Testis (tissue), 3 donors: ENCODE results near the gene MAGEB6B. TPM values are rescaled to one million over a fixed set of nuclear protein-coding genes. Genes with fewer than 3 reads are reported as not detected.

Source experiments
- DNase-seq: peaks from one replicate; pipeline ENCODE4 v3.0.0-alpha.2; 2019
- H3K27ac ChIP-seq, 2 donors: fragments of 200-600 bp; sonication (generic); one replicate each; pipeline ENCODE4 v1.5.1; 2019
- H3K27me3 ChIP-seq: fragments of 200-600 bp; sonication (generic); one replicate; pipeline ENCODE4 v1.5.1; 2019
- H3K36me3 ChIP-seq: fragments of 200-600 bp; sonication (generic); one replicate; pipeline ENCODE4 v1.5.1; 2017; ENCODE audit warnings: low read depth; ENCODE audit errors: missing control alignments
- H3K4me1 ChIP-seq: fragments of 200-600 bp; sonication (generic); one replicate; pipeline ENCODE4 v1.5.1; 2019
- H3K4me3 ChIP-seq, 2 donors: fragments of 200-600 bp; sonication (generic); one replicate each; pipeline ENCODE4 v1.5.1; 2017 to 2019
- H3K9me3 ChIP-seq: fragments of 200-600 bp; sonication (generic); one replicate; pipeline ENCODE4 v1.5.1; 2017
- POLR2A ChIP-seq: fragments of 450-650 bp; IDR thresholded peaks from one replicate; pipeline ENCODE4 v1.6.1; 2017; ENCODE audit warnings: antibody characterized with exemption, mild to moderate bottlenecking, moderate library complexity
- whole genome bisulfite sequencing, 2 donors: methylation state at CpG; one replicate each; pipeline ENCODE4 v1.1.5; 2018; 5-methylcytosine and 5-hydroxymethylcytosine counted together
- intact Hi-C: fragments of 100-400 bp; cut with DNase I; formaldehyde crosslinking; loops from one replicate; pipeline ENCODE4 v1.15.1; 2023; ENCODE audit warnings: low total_unique reads
- polyA plus RNA-seq: library from polyadenylated mRNA; stranded (reverse); fragments of 350-450 nt; fragmentation: Illumina TruSeq; extraction: RNeasy Lipid Tissue Mini Kit (QIAGEN cat#74804); gene quantifications from one replicate; pipeline ENCODE4 v1.2.3, GENCODE V29; 2014; ENCODE audit warnings: low read depth, low replicate concordance; ENCODE audit not compliant: insufficient read depth
- total RNA-seq, 2 donors: library from RNA; depleted of rRNA; stranded (reverse); fragments of >200 nt; gene quantifications; one replicate each; pipeline ENCODE4 v1.2.3, GENCODE V29; 2016
- TF ChIP-seq, protein P1 (sequence below), 3 experiments: fragments of 450-650 bp in 2 of 3; fragments of 200-600 bp in 1 of 3; sonication (generic) in 1 of 3; IDR thresholded peaks; one replicate each; pipeline ENCODE4 v1.5.1; 2016 to 2019; ENCODE audit warnings: antibody characterized with exemption in 3 of 3, mild to moderate bottlenecking in 2 of 3, moderate library complexity in 1 of 3

Gene MAGEB6B
- total and polyA plus RNA-seq, 3 donors from 2014 or later: 0.55 to 0.81 (median 0.79) TPM

DNA sequence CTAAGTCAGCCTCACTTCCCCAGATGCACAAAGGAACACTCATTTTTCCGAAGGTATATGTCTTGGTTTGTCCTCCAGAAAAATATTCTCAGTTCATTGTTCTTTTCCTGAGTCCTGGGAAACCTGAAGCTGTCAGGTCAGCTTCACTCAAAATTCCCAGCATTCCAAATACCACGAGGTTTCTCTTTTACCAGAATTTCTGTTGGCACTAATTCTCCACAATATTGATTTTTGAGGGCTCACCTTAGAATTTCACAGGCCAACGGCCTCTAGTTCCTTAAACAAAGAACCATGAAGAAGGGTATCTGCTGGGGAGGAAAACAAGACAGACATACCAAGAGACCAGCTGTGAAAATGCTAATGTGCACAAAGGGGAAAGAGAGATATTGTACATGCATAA lies 47.6 kb downstream of the MAGEB6B start:
- no peak for TF ChIP-seq POLR2A
- TF ChIP-seq, protein P1, sequence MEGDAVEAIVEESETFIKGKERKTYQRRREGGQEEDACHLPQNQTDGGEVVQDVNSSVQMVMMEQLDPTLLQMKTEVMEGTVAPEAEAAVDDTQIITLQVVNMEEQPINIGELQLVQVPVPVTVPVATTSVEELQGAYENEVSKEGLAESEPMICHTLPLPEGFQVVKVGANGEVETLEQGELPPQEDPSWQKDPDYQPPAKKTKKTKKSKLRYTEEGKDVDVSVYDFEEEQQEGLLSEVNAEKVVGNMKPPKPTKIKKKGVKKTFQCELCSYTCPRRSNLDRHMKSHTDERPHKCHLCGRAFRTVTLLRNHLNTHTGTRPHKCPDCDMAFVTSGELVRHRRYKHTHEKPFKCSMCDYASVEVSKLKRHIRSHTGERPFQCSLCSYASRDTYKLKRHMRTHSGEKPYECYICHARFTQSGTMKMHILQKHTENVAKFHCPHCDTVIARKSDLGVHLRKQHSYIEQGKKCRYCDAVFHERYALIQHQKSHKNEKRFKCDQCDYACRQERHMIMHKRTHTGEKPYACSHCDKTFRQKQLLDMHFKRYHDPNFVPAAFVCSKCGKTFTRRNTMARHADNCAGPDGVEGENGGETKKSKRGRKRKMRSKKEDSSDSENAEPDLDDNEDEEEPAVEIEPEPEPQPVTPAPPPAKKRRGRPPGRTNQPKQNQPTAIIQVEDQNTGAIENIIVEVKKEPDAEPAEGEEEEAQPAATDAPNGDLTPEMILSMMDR (IDR thresholded peaks at IDR 0.05): no peak
- 70 to 86% methylated on average over 3 of the region's 3 CpGs for WGBS, 2 donors
- Histone ChIP-seq H3K4me1 (no peaks in the 10 kb centered on the region), H3K9me3 (no peaks in the 10 kb centered on the region), H3K27ac (no peak overlapping the region), H3K4me3 (no peak overlapping the region), H3K36me3 (no peaks in the 10 kb centered on the region), H3K27me3 (no peaks in the 10 kb centered on the region)
- intact Hi-C loops: no loop called here
- DNase-seq: no peak

Other genes starting within 250 kb of the MAGEB6B start
- gene MAGEB18, start 22.3 kb upstream of the MAGEB6B start, total RNA-seq: under 1 TPM; 0.39 to 0.81 TPM
- 1.8 TPM for gene MAGEB18, start 22.3 kb upstream of the MAGEB6B start, polyA plus RNA-seq
- 1 to 10 TPM; 5.3 to 5.6 TPM for gene MAGEB6, start 31.8 kb downstream of the MAGEB6B start, total RNA-seq
- gene MAGEB6, start 31.8 kb downstream of the MAGEB6B start, polyA plus RNA-seq: 5.1 TPM
- gene MAGEB5, start 55.6 kb downstream of the MAGEB6B start, total RNA-seq: under 1 TPM in 1 of 2 donors, not detected in 1; 0.47 TPM
- gene MAGEB5, start 55.6 kb downstream of the MAGEB6B start, polyA plus RNA-seq: 1.2 TPM